K562 (cell line): Measurements from ENCODE around the gene FSCN2. TPM values are rescaled to one million over a fixed set of nuclear protein-coding genes. Genes with fewer than 3 reads are reported as not detected.

Experiments used
- ATAC-seq: fragments of 200-7000 bp; cut with Tn5 transposase; 3 replicates; pipeline ENCODE4 v1.9.1; 2020; ENCODE audit warnings: moderate library complexity
- BruUV-seq: library from RNA; stranded (reverse); fragments of 400-500 nt; replicated peaks from 2 replicates; lab custom pipeline; 2021; lab: Mats Ljungman, UMichigan
- CTCF ChIA-PET: fragments of 300-600 bp; formaldehyde crosslinking; extraction: SDS; loops from one replicate; lab custom pipeline; 2021; ENCODE audit warnings: low intra/inter-chr PET ratio; lab: Yijun Ruan, JAX
- POLR2A ChIA-PET: fragments of 300-600, 350-650 bp; sonication (Branson Sonifier 250); formaldehyde crosslinking; extraction: SDS; loops from one replicate; lab custom pipeline; 2021; ENCODE audit warnings: antibody characterized with exemption, inconsistent platforms; lab: Yijun Ruan, JAX
- DNase-seq, 4 experiments: peaks; one replicate each; pipeline versions ENCODE4 v3.0.0 to v3.0.0-alpha.2; 2011 to 2018; ENCODE audit warnings: low spot score in 3 of 4, mixed read lengths in 3 of 4; ENCODE audit errors: extremely low read depth in 1 of 4
- FAIRE-seq: peaks from 2 replicates; lab custom pipeline; 2011; peaks lifted over from hg19 to GRCh38; lab: Jason Lieb, UNC
- H2AFZ ChIP-seq: 2 replicates; pipeline ENCODE4 v1.6.0; 2011; ENCODE audit warnings: low read depth, low read length, control low read depth, inconsistent platforms
- H3K27ac ChIP-seq: fragments of 200-600 bp; 3 replicates; pipeline ENCODE4 v1.8.0; 2011; ENCODE audit warnings: low read depth, mild to moderate bottlenecking, control low read depth, inconsistent platforms, low read length, moderate library complexity, mixed read lengths; ENCODE audit errors: extremely low read depth
- H3K27me3 ChIP-seq, 2 experiments: fragments of 300-600 bp in 1 of 2; 2 replicates in 1 of 2; 3 replicates in 1 of 2; pipeline versions ENCODE4 v1.6.0 to v1.8.0; 2011; ENCODE audit warnings: inconsistent platforms in 2 of 2, low read length in 2 of 2, mild to moderate bottlenecking in 1 of 2, mixed read lengths in 1 of 2, moderate library complexity in 1 of 2; ENCODE audit not compliant: control insufficient read depth in 2 of 2, insufficient read depth in 2 of 2
- H3K36me3 ChIP-seq: fragments of 300-600 bp; 3 replicates; pipeline ENCODE4 v1.8.0; 2011; ENCODE audit warnings: mild to moderate bottlenecking, low read length, inconsistent platforms; ENCODE audit not compliant: control insufficient read depth, insufficient read depth
- H3K4me1 ChIP-seq, 2 experiments: fragments of 200-600 bp in 1 of 2; replicated peaks in 1 of 2; 2 replicates in 1 of 2; 3 replicates in 1 of 2; pipeline versions ENCODE4 v1.5.1 to v1.8.0; 2011; ENCODE audit warnings: inconsistent platforms in 2 of 2, low read length in 2 of 2, mild to moderate bottlenecking in 1 of 2, mixed read lengths in 1 of 2, moderate library complexity in 1 of 2; ENCODE audit not compliant: control insufficient read depth in 2 of 2, insufficient read depth in 2 of 2
- H3K4me2 ChIP-seq: 2 replicates; pipeline ENCODE4 v1.6.1; 2011; ENCODE audit warnings: low read length, control low read depth, inconsistent platforms, mixed read lengths; ENCODE audit not compliant: insufficient read depth
- H3K4me3 ChIP-seq: fragments of 200-600 bp; sonication (generic), shearing (Covaris generic); 2 replicates; pipeline ENCODE4 v1.5.1; 2016; ENCODE audit warnings: control low read depth, inconsistent platforms
- H3K79me2 ChIP-seq: fragments of 200-600 bp; 3 replicates; pipeline ENCODE4 v1.8.0; 2011; ENCODE audit warnings: low read length, inconsistent platforms; ENCODE audit not compliant: control insufficient read depth, insufficient read depth
- H3K9ac ChIP-seq, 2 experiments: 2 replicates each; pipeline versions ENCODE4 v1.6.0 to v1.6.1; 2011; ENCODE audit warnings: low read depth in 2 of 2, low read length in 2 of 2, control low read depth in 1 of 2, inconsistent platforms in 1 of 2, mild to moderate bottlenecking in 1 of 2, mixed read lengths in 1 of 2; ENCODE audit not compliant: insufficient read depth in 1 of 2
- H3K9me1 ChIP-seq: one replicate; pipeline ENCODE4 v1.6.0; 2011; ENCODE audit warnings: inconsistent platforms, mild to moderate bottlenecking, low read length, moderate library complexity; ENCODE audit not compliant: control insufficient read depth, insufficient read depth
- H3K9me3 ChIP-seq: replicated peaks from 2 replicates; pipeline ENCODE4 v1.5.1; 2011; ENCODE audit warnings: low read depth, low read length, inconsistent platforms; ENCODE audit not compliant: control insufficient read depth, insufficient read depth
- H4K20me1 ChIP-seq: replicated peaks from 2 replicates; pipeline ENCODE4 v1.6.1; 2011; ENCODE audit warnings: low read length, inconsistent platforms, mixed read lengths; ENCODE audit not compliant: control insufficient read depth, insufficient read depth
- E2F1 ChIP-seq: sonication (generic); formaldehyde crosslinking; IDR thresholded peaks from 2 replicates; pipeline ENCODE4 v1.8.1; 2023; ENCODE audit warnings: mild to moderate bottlenecking, missing genetic modification reagents, moderate library complexity
- FOXK1 ChIP-seq: sonication (generic); formaldehyde crosslinking; IDR thresholded peaks from 2 replicates; pipeline ENCODE4 v1.8.0; 2022; ENCODE audit warnings: missing genetic modification reagents, mild to moderate bottlenecking, borderline replicate concordance
- FOXM1 ChIP-seq, 2 experiments: fragments of 450-650 bp in 1 of 2; sonication (generic) in 1 of 2; formaldehyde crosslinking in 1 of 2; IDR thresholded peaks; 2 replicates each; pipeline versions ENCODE4 v1.6.1 to v1.9.0; 2017 to 2022; ENCODE audit warnings: low read depth in 2 of 2, mild to moderate bottlenecking in 2 of 2, missing genetic modification reagents in 1 of 2, moderate library complexity in 1 of 2
- RBBP5 ChIP-seq: fragments of 200-600 bp; sonication (generic); IDR thresholded peaks from 2 replicates; pipeline ENCODE4 v1.6.1; 2012; ENCODE audit warnings: borderline replicate concordance, mild to moderate bottlenecking, low read length, control low read depth, inconsistent platforms; ENCODE audit not compliant: insufficient read depth, poor library complexity, severe bottlenecking
- TEAD1 ChIP-seq, 2 experiments: fragments of 450-650 bp in 1 of 2; sonication (generic) in 1 of 2; formaldehyde crosslinking; IDR thresholded peaks; 2 replicates each; pipeline versions ENCODE4 v1.4.0 to v1.8.0; 2020 to 2022; ENCODE audit warnings: mild to moderate bottlenecking in 2 of 2, missing genetic modification reagents in 1 of 2
- ZNF695 ChIP-seq: fragments of 450-650 bp; formaldehyde crosslinking; IDR thresholded peaks from 2 replicates; pipeline ENCODE4 v1.4.0; 2020; ENCODE audit warnings: mild to moderate bottlenecking, moderate library complexity
- WGBS: fragments of 100-300 bp; shearing (Covaris generic); methylation state at CpG from one replicate; pipeline ENCODE4 v1.1.6; 2016; ENCODE audit warnings: low coverage, mixed read lengths; ENCODE audit not compliant: insufficient coverage; ENCODE audit errors: missing lambda C conversion rate; 5-methylcytosine and 5-hydroxymethylcytosine counted together
- in situ Hi-C: fragments of 300-500 bp; cut with MboI; formaldehyde crosslinking; loops from 4 replicates; pipeline ENCODE4 v1.15.0; 2018; ENCODE audit warnings: inconsistent platforms, mixed read lengths
- intact Hi-C: fragments of 100-400 bp; cut with micrococcal nuclease; formaldehyde crosslinking; loops from 2 replicates; pipeline ENCODE4 v1.14.2; 2022
- polyA plus RNA-seq, 8 experiments: library from polyadenylated mRNA; depleted of rRNA in 4 of 8; stranded (reverse) in 5 of 8; unstranded in 3 of 8; fragments of >200 nt; fragmentation: Nextera tagmentation in 2 of 8; fragmentation: Illumina TruSeq in 1 of 8; extraction: Ambion mirVana in 2 of 8; extraction: Trizol in 1 of 8; gene quantifications; 2 replicates each; pipeline versions ENCODE4 v1.2.1 to v1.2.3, GENCODE V29; 2011 to 2014; ENCODE audit warnings: inconsistent platforms in 1 of 8, missing spikeins in 1 of 8
- total RNA-seq, 7 experiments: library from RNA; depleted of rRNA in 6 of 7; stranded (reverse); fragments of >200 nt in 6 of 7; fragmentation: Illumina TruSeq in 2 of 7; extraction: Trizol in 2 of 7; gene quantifications; 2 replicates each; pipeline versions ENCODE4 v1.2.1 to v1.2.3, GENCODE V29; 2011 to 2021; ENCODE audit warnings: low replicate concordance in 1 of 7
- TF ChIP-seq, protein P1 (sequence below): sonication (generic); formaldehyde crosslinking; IDR thresholded peaks from 2 replicates; pipeline ENCODE4 v1.8.0; 2022; ENCODE audit warnings: missing genetic modification reagents, mild to moderate bottlenecking, borderline replicate concordance

FSCN2 gene
- total and polyA plus RNA-seq, 9 of the 15 experiments (the other 6 are each of a cell fraction or from before 2014, with no cell fraction given), result 0.08 TPM; not detected in 8

DNA sequence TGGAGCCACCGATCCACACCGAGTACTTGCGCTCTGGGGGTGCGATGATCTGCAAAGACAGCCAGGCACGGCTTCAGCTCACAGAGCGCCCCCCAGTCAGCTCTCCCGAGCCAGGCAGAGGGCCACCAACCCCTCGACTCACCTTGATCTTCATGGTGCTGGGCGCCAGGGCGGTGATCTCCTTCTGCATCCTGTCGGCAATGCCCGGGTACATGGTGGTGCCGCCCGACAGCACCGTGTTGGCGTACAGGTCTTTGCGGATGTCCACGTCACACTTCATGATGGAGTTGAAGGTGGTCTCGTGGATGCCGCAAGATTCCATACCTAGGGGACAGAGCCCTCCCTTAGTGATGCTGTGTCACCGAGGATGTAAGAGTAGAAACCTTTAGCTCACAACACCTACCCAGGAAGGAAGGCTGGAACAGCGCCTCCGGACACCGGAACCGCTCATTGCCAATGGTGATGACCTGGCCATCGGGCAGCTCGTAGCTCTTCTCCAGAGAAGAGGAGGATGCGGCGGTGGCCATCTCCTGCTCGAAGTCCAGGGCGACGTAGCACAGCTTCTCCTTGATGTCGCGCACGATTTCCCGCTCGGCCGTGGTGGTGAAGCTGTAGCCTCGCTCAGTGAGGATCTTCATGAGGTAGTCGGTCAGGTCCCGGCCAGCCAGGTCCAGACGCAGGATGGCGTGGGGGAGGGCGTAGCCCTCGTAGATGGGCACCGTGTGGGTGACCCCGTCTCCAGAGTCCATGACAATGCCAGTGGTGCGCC lies 17.2 kb upstream of the FSCN2 start (continued):
- TF ChIP-seq RBBP5, result no peak
- no peak for TF ChIP-seq FOXM1 (IDR thresholded peaks at IDR 0.05; ENCODE audit: low read depth)
- 0 out of 2 replicates have a peak, but pooled peaks have one; percentile 52 for TF ChIP-seq FOXM1 (CRISPR knock-in tag; IDR thresholded peaks at IDR 0.05; ENCODE audit: low read depth)
- TF ChIP-seq TEAD1 (CRISPR knock-in tag; IDR thresholded peaks at IDR 0.05), result peak in 1 of 2 experiments; percentile 62; a peak in 1 of 4 replicates

DNA sequence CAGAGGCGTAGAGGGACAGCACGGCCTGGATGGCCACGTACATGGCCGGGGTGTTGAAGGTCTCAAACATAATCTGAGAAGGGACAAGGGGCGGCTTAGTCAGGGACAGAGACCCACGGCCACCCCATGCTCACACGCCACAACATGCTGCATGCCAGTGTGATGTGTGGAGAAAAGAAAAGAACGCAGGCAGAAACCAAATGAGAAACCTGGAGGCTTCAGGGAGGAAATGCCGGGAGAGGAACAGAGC lies 16.7 kb upstream of the FSCN2 start:
- peaks cover 35 to 56% of the 10 kb centered on the region in 2 experiments; a peak in 4 of 5 replicates for H3K4me1 ChIP-seq
- BruUV-seq, result no TSS peak
- H3K4me3 ChIP-seq, result peak overlapping the region; percentile 86
- peaks cover 37% of the 10 kb centered on the region for H3K36me3 ChIP-seq
- TF ChIP-seq ZNF695 (CRISPR knock-in tag) (no peak), E2F1 (CRISPR knock-in tag) (0 out of 2 replicates have a peak, but pooled peaks have one; percentile 14), FOXK1 (CRISPR knock-in tag) (0 out of 2 replicates have a peak, but pooled peaks have one; percentile 50)
- TF ChIP-seq, protein P1, sequence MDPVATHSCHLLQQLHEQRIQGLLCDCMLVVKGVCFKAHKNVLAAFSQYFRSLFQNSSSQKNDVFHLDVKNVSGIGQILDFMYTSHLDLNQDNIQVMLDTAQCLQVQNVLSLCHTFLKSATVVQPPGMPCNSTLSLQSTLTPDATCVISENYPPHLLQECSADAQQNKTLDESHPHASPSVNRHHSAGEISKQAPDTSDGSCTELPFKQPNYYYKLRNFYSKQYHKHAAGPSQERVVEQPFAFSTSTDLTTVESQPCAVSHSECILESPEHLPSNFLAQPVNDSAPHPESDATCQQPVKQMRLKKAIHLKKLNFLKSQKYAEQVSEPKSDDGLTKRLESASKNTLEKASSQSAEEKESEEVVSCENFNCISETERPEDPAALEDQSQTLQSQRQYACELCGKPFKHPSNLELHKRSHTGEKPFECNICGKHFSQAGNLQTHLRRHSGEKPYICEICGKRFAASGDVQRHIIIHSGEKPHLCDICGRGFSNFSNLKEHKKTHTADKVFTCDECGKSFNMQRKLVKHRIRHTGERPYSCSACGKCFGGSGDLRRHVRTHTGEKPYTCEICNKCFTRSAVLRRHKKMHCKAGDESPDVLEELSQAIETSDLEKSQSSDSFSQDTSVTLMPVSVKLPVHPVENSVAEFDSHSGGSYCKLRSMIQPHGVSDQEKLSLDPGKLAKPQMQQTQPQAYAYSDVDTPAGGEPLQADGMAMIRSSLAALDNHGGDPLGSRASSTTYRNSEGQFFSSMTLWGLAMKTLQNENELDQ (CRISPR knock-in tag), result peak; percentile 38; the same call in 1 of the 2 replicates
- intact Hi-C loops, result no loop called here
- no peak overlapping the region for H2AFZ ChIP-seq
- peaks cover 37% of the 10 kb centered on the region for H3K79me2 ChIP-seq
- H3K9me3 ChIP-seq, result 0 out of 2 replicates have a peak, but pooled peaks cover 1% of the 10 kb centered on the region
- DNase-seq, result no peak
- in situ Hi-C loops, result no loop called here
- ATAC-seq, result no peak
- H3K9ac ChIP-seq, result peak overlapping the region; percentile 94 to 100
- POLR2A ChIA-PET, result interaction anchor here (0.6 to 6.4 kb wide), 17 partner anchors 12 to 467 kb away, joined by 3 to 132 read pairs (median 3); partner anchors contain the start of genes FAAP100 and SLC38A10
- H3K27ac ChIP-seq, result peak overlapping the region; percentile 84
- H4K20me1 ChIP-seq, result peaks cover 38% of the 10 kb centered on the region
- peaks cover 9% of the 10 kb centered on the region for H3K9me1 ChIP-seq
- H3K27me3 ChIP-seq, result no peaks in the 10 kb centered on the region
- 16% methylated on average over 9 of the region's 9 CpGs for WGBS
- H3K4me2 ChIP-seq, result peak overlapping the region; percentile 94
- CTCF ChIA-PET, result no interaction called here
- FAIRE-seq, result no peak
